ENCODE results near the gene JDP2.

Gene JDP2

GRCh38 chr14:75479770-75480600 is 52.2 kb downstream of the JDP2 start:
- no peak for DNase-seq (ENCODE audit: low read depth in 2 of 3, low spot score in 2 of 3)

- DNase-seq (ENCODE audit: low read depth in 2 of 3, low spot score in 2 of 3), result no peak
Measured at GRCh38 chr14:75482366-75482765, 54.5 kb downstream of the JDP2 start.

GRCh38 chr14:75484711-75485429 is 57.0 kb downstream of the JDP2 start:
- DNase-seq (ENCODE audit: low read depth in 2 of 3, low spot score in 2 of 3), result no peak

- DNase-seq (ENCODE audit: low read depth in 2 of 3, low spot score in 2 of 3), result no peak
Measured at GRCh38 chr14:75486318-75486717, 58.5 kb downstream of the JDP2 start.

GRCh38 chr14:75487155-75487671 is 59.4 kb downstream of the JDP2 start:
- DNase-seq (ENCODE audit: low read depth in 2 of 3, low spot score in 2 of 3), result no peak

GRCh38 chr14:75489480-75489837 is 61.6 kb downstream of the JDP2 start:
- DNase-seq (ENCODE audit: low read depth in 2 of 3, low spot score in 2 of 3), result no peak

- no peak for DNase-seq (ENCODE audit: low read depth in 2 of 3, low spot score in 2 of 3)
Measured at GRCh38 chr14:75491376-75491978, 63.7 kb downstream of the JDP2 start.

GRCh38 chr14:75492832-75493591 is 65.2 kb downstream of the JDP2 start:
- no peak for DNase-seq (ENCODE audit: low read depth in 2 of 3, low spot score in 2 of 3)

GRCh38 chr14:75493592-75494087 is 65.8 kb downstream of the JDP2 start:
- DNase-seq (ENCODE audit: low read depth in 2 of 3, low spot score in 2 of 3), result no peak

GRCh38 chr14:75494896-75495295 is 67.1 kb downstream of the JDP2 start:
- DNase-seq (ENCODE audit: low read depth in 2 of 3, low spot score in 2 of 3), result no peak

- DNase-seq (ENCODE audit: low read depth in 2 of 3, low spot score in 2 of 3), result no peak
Measured at GRCh38 chr14:75495399-75495798, 67.6 kb downstream of the JDP2 start.

- DNase-seq (ENCODE audit: low read depth in 2 of 3, low spot score in 2 of 3), result no peak
Measured at GRCh38 chr14:75495882-75496281, 68.1 kb downstream of the JDP2 start.

- DNase-seq (ENCODE audit: low read depth in 2 of 3, low spot score in 2 of 3), result no peak
Measured at GRCh38 chr14:75496755-75497154, 68.9 kb downstream of the JDP2 start.

GRCh38 chr14:75497191-75497590 is 69.4 kb downstream of the JDP2 start:
- no peak for DNase-seq (ENCODE audit: low read depth in 2 of 3, low spot score in 2 of 3)

- no peak for DNase-seq (ENCODE audit: low read depth in 2 of 3, low spot score in 2 of 3)
Measured at GRCh38 chr14:75497701-75498100, 69.9 kb downstream of the JDP2 start.

- no peak for DNase-seq (ENCODE audit: low read depth in 2 of 3, low spot score in 2 of 3)
Measured at GRCh38 chr14:75499084-75499875, 71.5 kb downstream of the JDP2 start.

GRCh38 chr14:75501080-75501479 is 73.3 kb downstream of the JDP2 start:
- no peak for DNase-seq (ENCODE audit: low read depth in 2 of 3, low spot score in 2 of 3)

- DNase-seq (ENCODE audit: low read depth in 2 of 3, low spot score in 2 of 3), result no peak
Measured at GRCh38 chr14:75504411-75504810, 76.6 kb downstream of the JDP2 start.

GRCh38 chr14:75506930-75507329 is 79.1 kb downstream of the JDP2 start:
- no peak for DNase-seq (ENCODE audit: low read depth in 2 of 3, low spot score in 2 of 3)

GRCh38 chr14:75510547-75510946 is 82.7 kb downstream of the JDP2 start:
- DNase-seq (ENCODE audit: low read depth in 2 of 3, low spot score in 2 of 3), result no peak

Measured in activated CD8-positive, alpha-beta memory T cell treated with anti-CD3 and anti-CD28 coated beads for 48 hours (primary cell).